HepG2 (cell line): Measurements from ENCODE around the gene CEACAM16. TPM values are rescaled to one million over a fixed set of nuclear protein-coding genes. Genes with fewer than 3 reads are reported as not detected.

Experiments
- EED ChIP-seq: sonication (generic); formaldehyde crosslinking; IDR thresholded peaks from 2 replicates; pipeline ENCODE4 v1.5.0; 2020; ENCODE audit warnings: mild to moderate bottlenecking, missing genetic modification reagents
- FLYWCH1 ChIP-seq: sonication (generic); formaldehyde crosslinking; IDR thresholded peaks from 2 replicates; pipeline ENCODE4 v1.8.1; 2023; ENCODE audit warnings: mild to moderate bottlenecking, missing genetic modification reagents
- FOXO4 ChIP-seq: sonication (generic); formaldehyde crosslinking; conservative IDR thresholded peaks from 2 replicates; pipeline ENCODE4 v1.8.1; 2023; ENCODE audit warnings: missing genetic modification reagents
- GTF2F1 ChIP-seq: fragments of 150-350 bp; IDR thresholded peaks from 2 replicates; pipeline ENCODE4 v1.6.1; 2014; ENCODE audit warnings: low read length
- HMGA1 ChIP-seq: sonication (generic); formaldehyde crosslinking; conservative IDR thresholded peaks from 2 replicates; pipeline ENCODE4 v1.4.0; 2020; ENCODE audit warnings: missing genetic modification reagents
- HNF1B ChIP-seq: sonication (generic); formaldehyde crosslinking; IDR thresholded peaks from 2 replicates; pipeline ENCODE4 v1.5.1; 2020; ENCODE audit warnings: mild to moderate bottlenecking, moderate library complexity, missing genetic modification reagents
- KDM3A ChIP-seq: IDR thresholded peaks from 2 replicates; pipeline ENCODE4 v1.6.1; 2018; ENCODE audit warnings: low read depth, missing compliant biosample characterization
- LBX2 ChIP-seq: sonication (generic); formaldehyde crosslinking; IDR thresholded peaks from 2 replicates; pipeline ENCODE4 v1.5.0; 2020; ENCODE audit warnings: missing genetic modification reagents, mild to moderate bottlenecking, borderline replicate concordance
- NR2F2 ChIP-seq: IDR thresholded peaks from 2 replicates; pipeline ENCODE4 v1.6.1; 2012; ENCODE audit warnings: low read depth, inconsistent platforms, borderline replicate concordance
- RFX3 ChIP-seq: IDR thresholded peaks from 2 replicates; pipeline ENCODE4 v1.6.1; 2016; ENCODE audit warnings: missing biosample characterization, missing genetic modification reagents
- SKIL ChIP-seq: sonication (generic); formaldehyde crosslinking; IDR thresholded peaks from 2 replicates; pipeline ENCODE4 v1.8.0; 2022; ENCODE audit warnings: missing genetic modification reagents, mild to moderate bottlenecking, moderate library complexity, borderline replicate concordance
- SRSF4 ChIP-seq: fragments of 200-400 bp; formaldehyde crosslinking; IDR thresholded peaks from one replicate; pipeline ENCODE4 v1.6.1; 2018; ENCODE audit warnings: mild to moderate bottlenecking, low read depth, low read length, moderate library complexity; ENCODE audit not compliant: poor library complexity, severe bottlenecking
- SRSF9 ChIP-seq: fragments of 200-400 bp; formaldehyde crosslinking; IDR thresholded peaks from 2 replicates; pipeline ENCODE4 v1.6.1; 2018; ENCODE audit warnings: borderline replicate concordance, mild to moderate bottlenecking, low read depth, low read length; ENCODE audit not compliant: insufficient read depth, poor library complexity, severe bottlenecking
- TBL1XR1 ChIP-seq: fragments of 150-350 bp; IDR thresholded peaks from 2 replicates; pipeline ENCODE4 v1.6.1; 2014; ENCODE audit warnings: borderline replicate concordance, low read length; ENCODE audit not compliant: partially characterized antibody
- ZBTB21 ChIP-seq: sonication (generic); formaldehyde crosslinking; IDR thresholded peaks from 2 replicates; pipeline ENCODE4 v1.4.0; 2020; ENCODE audit warnings: missing genetic modification reagents
- ZNF235 ChIP-seq: sonication (generic); formaldehyde crosslinking; IDR thresholded peaks from 2 replicates; pipeline ENCODE4 v1.8.1; 2023; ENCODE audit warnings: mild to moderate bottlenecking, missing genetic modification reagents, borderline replicate concordance
- ZNF552 ChIP-seq: sonication (generic); formaldehyde crosslinking; IDR thresholded peaks from 2 replicates; pipeline ENCODE4 v1.9.0; 2022; ENCODE audit warnings: missing genetic modification reagents, mild to moderate bottlenecking, borderline replicate concordance
- ZNF713 ChIP-seq: sonication (generic); formaldehyde crosslinking; IDR thresholded peaks from 2 replicates; pipeline ENCODE4 v1.4.0; 2020; ENCODE audit warnings: mild to moderate bottlenecking, missing genetic modification reagents
- ZNF790 ChIP-seq: sonication (generic); formaldehyde crosslinking; IDR thresholded peaks from 2 replicates; pipeline ENCODE4 v1.8.0; 2022; ENCODE audit warnings: missing genetic modification reagents, mild to moderate bottlenecking, borderline replicate concordance
- ZSCAN22 ChIP-seq: sonication (generic); formaldehyde crosslinking; IDR thresholded peaks from 2 replicates; pipeline ENCODE4 v1.4.0; 2020; ENCODE audit warnings: mild to moderate bottlenecking, missing genetic modification reagents
- polyA plus RNA-seq, 8 experiments: library from polyadenylated mRNA; depleted of rRNA in 3 of 8; stranded (reverse) in 7 of 8; unstranded in 1 of 8; fragments of >200 nt; fragmentation: Illumina TruSeq in 4 of 8; extraction: Trizol in 4 of 8; gene quantifications; 2 replicates each; pipeline versions ENCODE4 v1.2.1 to v1.2.3, GENCODE V29; 2011 to 2016; ENCODE audit warnings: low read depth in 4 of 8, missing spikeins in 1 of 8, mixed read lengths in 1 of 8; ENCODE audit not compliant: insufficient read depth in 1 of 8
- total RNA-seq, 5 experiments: library from RNA; depleted of rRNA; stranded (reverse); fragments of >200 nt; fragmentation: Illumina TruSeq; extraction: Trizol; gene quantifications; 2 replicates each; pipeline ENCODE4 v1.2.3, GENCODE V29; 2016; ENCODE audit warnings: low read depth in 1 of 5

CEACAM16 gene
- total and polyA plus RNA-seq, 2 of the 13 experiments (the other 11 are each of a cell fraction or from before 2014, with no cell fraction given), result not detected

- TF ChIP-seq LBX2 (CRISPR knock-in tag) (no peak), KDM3A (CRISPR knock-in tag) (no peak), EED (CRISPR knock-in tag) (no peak), HMGA1 (no peak), RFX3 (no peak), ZNF790 (CRISPR knock-in tag) (no peak), FLYWCH1 (CRISPR knock-in tag) (no peak), ZSCAN22 (no peak), TBL1XR1 (no peak), ZNF713 (CRISPR knock-in tag) (no peak), ZNF235 (CRISPR knock-in tag) (0 out of 2 replicates have a peak, but pooled peaks have one; percentile 45), ZNF552 (no peak), SRSF9 (no peak), HNF1B (peak; percentile 9; the same call in 1 of the 2 replicates), ZBTB21 (CRISPR knock-in tag) (no peak; the same call in 1 of the 2 replicates), GTF2F1 (no peak), FOXO4 (CRISPR knock-in tag) (no peak), NR2F2 (no peak; the same call in 1 of the 2 replicates), SRSF4 (no peak), SKIL (peak; percentile 76; the same call in 1 of the 2 replicates)
Observed at GRCh38 chr19:44746946-44747738, 48.2 kb downstream of the CEACAM16 start (continued).
